Inferior parietal cortex (tissue), 1 donor: Measurements from ENCODE around the gene IFNA16.
A peak's percentile ranks its signal among the peaks of the same experiment; 100 is the strongest.
"Not testable (repeated sequence)": the region's sequence is repeated elsewhere in the genome, so short reads cannot be mapped to it uniquely, and the experiment has no call there.

ENCODE experiments used
- DNase-seq: peaks from one replicate; pipeline ENCODE4 v3.0.0-alpha.2; 2016; ENCODE audit errors: extremely low spot score

IFNA16 gene

GRCh38 chr9:21202105-21202504 is 15.0 kb downstream of the IFNA16 start, which contains the start of gene IFNA7:
TSS of gene IFNA7 (minus strand) at chr9:21202205. CDS start at chr9:21202165, 40 bp downstream.
- not testable (repeated sequence) for DNase-seq

- peak; percentile 38 for DNase-seq
These were observed 22.0 kb downstream of the IFNA16 start for GRCh38 chr9:21194867-21195776.

GRCh38 chr9:21187487-21187886 is 29.6 kb downstream of the IFNA16 start, which contains the start of gene IFNA4:
TSS of gene IFNA4 (minus strand) at chr9:21187587. CDS start at chr9:21187531, 56 bp downstream.
- not testable (repeated sequence) for DNase-seq

- peak; percentile 9 for DNase-seq
These were observed 34.0 kb downstream of the IFNA16 start for GRCh38 chr9:21182810-21183736.

- DNase-seq, result no peak
These were observed 42.4 kb downstream of the IFNA16 start for GRCh38 chr9:21174671-21175070.

- DNase-seq, result no peak
These were observed 45.0 kb downstream of the IFNA16 start for GRCh38 chr9:21172156-21172555.

GRCh38 chr9:21171351-21171750 is 45.8 kb downstream of the IFNA16 start:
- no peak for DNase-seq

GRCh38 chr9:21166560-21166959 is 50.6 kb downstream of the IFNA16 start, which contains the start of gene IFNA21:
TSS of gene IFNA21 (minus strand) at chr9:21166660. CDS start at chr9:21166612, 48 bp downstream.
- not testable (repeated sequence) for DNase-seq
